ENCODE data around the gene USP33.

DNA sequence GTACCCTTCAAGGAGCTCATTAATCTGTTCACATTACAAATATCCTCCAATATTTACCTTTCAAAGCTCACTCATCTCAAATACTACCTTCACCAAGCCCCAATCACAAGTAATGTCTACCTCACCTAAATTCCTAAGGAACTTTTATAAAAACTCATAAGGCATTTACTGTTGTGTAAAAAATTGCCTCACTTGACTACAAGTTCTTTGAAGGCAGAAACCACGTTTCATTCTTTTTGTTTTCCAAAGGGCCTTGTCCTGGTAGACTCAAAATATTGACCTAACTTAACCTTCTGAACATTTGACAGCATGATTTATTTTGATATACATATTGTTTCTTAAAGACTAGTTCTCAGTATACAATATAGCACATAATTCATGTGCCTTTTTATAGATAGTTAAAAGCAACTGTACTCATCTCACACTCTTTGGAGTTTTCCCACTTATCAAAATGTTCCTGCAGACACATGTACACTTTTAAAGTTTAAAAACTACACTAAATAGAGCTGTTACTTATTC lies 2.5 kb downstream of the USP33 start:
- TF ChIP-seq, protein P1, sequence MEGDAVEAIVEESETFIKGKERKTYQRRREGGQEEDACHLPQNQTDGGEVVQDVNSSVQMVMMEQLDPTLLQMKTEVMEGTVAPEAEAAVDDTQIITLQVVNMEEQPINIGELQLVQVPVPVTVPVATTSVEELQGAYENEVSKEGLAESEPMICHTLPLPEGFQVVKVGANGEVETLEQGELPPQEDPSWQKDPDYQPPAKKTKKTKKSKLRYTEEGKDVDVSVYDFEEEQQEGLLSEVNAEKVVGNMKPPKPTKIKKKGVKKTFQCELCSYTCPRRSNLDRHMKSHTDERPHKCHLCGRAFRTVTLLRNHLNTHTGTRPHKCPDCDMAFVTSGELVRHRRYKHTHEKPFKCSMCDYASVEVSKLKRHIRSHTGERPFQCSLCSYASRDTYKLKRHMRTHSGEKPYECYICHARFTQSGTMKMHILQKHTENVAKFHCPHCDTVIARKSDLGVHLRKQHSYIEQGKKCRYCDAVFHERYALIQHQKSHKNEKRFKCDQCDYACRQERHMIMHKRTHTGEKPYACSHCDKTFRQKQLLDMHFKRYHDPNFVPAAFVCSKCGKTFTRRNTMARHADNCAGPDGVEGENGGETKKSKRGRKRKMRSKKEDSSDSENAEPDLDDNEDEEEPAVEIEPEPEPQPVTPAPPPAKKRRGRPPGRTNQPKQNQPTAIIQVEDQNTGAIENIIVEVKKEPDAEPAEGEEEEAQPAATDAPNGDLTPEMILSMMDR (conservative IDR thresholded peaks at IDR 0.05 in 1 of 2, IDR thresholded peaks at IDR 0.05 in 1 of 2; ENCODE audit: extremely low read depth in 1 of 2, insufficient read depth in 1 of 2, low read depth in 1 of 2, low read length in 2 of 2): no peak
- TF ChIP-seq EZH2 (IDR thresholded peaks at IDR 0.05; ENCODE audit: borderline replicate concordance, low read length): no peak

Measured in mammary epithelial cell (primary cell).